Naive thymus-derived CD8-positive, alpha-beta T cell (primary cell): ENCODE measurements around the gene PLCG1. TPM values are rescaled to one million over a fixed set of nuclear protein-coding genes. Genes with fewer than 3 reads are reported as not detected.

Experiments used
- ATAC-seq, 2 donors: fragments of 150-1000 bp; cut with Tn5 transposase in 1 of 2; sonication (Bioruptor Pico), chemical (Tn5 transposase) in 1 of 2; 1 replicate in 1 of 2; 2 replicates in 1 of 2; pipeline ENCODE4 v1.10.0; 2021; ENCODE audit warnings: mild to moderate bottlenecking in 2 of 2, moderate library complexity in 2 of 2
- POLR2A ChIA-PET: fragments of 350-600 bp; sonication (Branson Sonifier 250); formaldehyde crosslinking; loops from one replicate; lab custom pipeline; 2021; ENCODE audit warnings: antibody characterized with exemption; lab: Charles Lee
- DNase-seq, 10 donors: peaks; one replicate each; pipeline versions ENCODE4 v3.0.0 to v3.0.0-alpha.2; 2020 to 2022
- H3K27ac Mint-ChIP-seq, 10 donors: one replicate each; pipeline ENCODE4 v1.8.0; 2020 to 2022; ENCODE audit warnings: mild to moderate bottlenecking in 10 of 10, mixed read lengths in 10 of 10, moderate library complexity in 4 of 10, inconsistent platforms in 1 of 10
- H3K27me3 Mint-ChIP-seq, 5 donors: one replicate each; pipeline ENCODE4 v1.8.0; 2021 to 2022; ENCODE audit warnings: mixed read lengths in 5 of 5
- H3K36me3 Mint-ChIP-seq, 3 donors: one replicate each; pipeline ENCODE4 v1.8.0; 2020 to 2022; ENCODE audit warnings: mixed read lengths in 3 of 3, mild to moderate bottlenecking in 2 of 3, inconsistent platforms in 1 of 3
- H3K4me1 Mint-ChIP-seq, 4 donors: one replicate each; pipeline ENCODE4 v1.8.0; 2021 to 2022; ENCODE audit warnings: mixed read lengths in 4 of 4
- H3K4me3 Mint-ChIP-seq, 10 donors: one replicate each; pipeline ENCODE4 v1.8.0; 2020 to 2022; ENCODE audit warnings: mild to moderate bottlenecking in 10 of 10, mixed read lengths in 10 of 10, moderate library complexity in 6 of 10, inconsistent platforms in 1 of 10
- H3K9me3 Mint-ChIP-seq, 9 donors: one replicate each; pipeline ENCODE4 v1.8.0; 2020 to 2022; ENCODE audit warnings: mixed read lengths in 9 of 9, mild to moderate bottlenecking in 3 of 9, inconsistent platforms in 1 of 9, moderate library complexity in 1 of 9
- polyA plus RNA-seq, 3 donors: library from polyadenylated mRNA; unstranded; fragments of 300-500 nt; fragmentation: Illumina TruSeq; gene quantifications; one replicate each; pipeline ENCODE4 v1.2.3, GENCODE V29; 2021
- total RNA-seq, 8 experiments: library from RNA in 2 of 8; stranded (reverse) in 2 of 8; gene quantifications; one replicate each; pipeline ENCODE4 v1.2.3 and lab custom pipeline; 2021 to 2026

The PLCG1 gene
- total and polyA plus RNA-seq, 5 experiments from 2014 or later: 37.4 to 393 (median 92.5) TPM

DNA sequence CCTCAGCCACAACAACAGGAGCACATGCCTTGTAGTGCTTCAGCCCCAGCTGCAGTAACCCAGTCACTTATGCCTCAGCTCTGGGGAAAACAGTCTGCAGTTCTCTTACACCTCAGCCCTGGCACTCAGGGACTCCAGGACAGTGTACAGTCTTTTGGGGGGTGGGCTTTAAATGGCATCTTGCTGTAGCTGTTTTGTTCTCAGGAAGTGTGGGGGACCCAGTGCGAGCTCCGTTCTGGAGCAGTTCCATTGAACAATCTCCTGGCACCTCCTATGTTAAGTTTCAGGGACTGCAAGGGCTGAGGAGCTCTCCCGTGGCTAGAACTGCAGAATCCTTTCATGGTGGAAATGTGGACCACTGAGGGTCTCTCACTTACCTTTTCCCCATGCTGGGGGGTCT, 55.2 kb downstream of the PLCG1 start:
- Mint-ChIP-seq H3K27me3 (no peaks in the 10 kb centered on the region), H3K36me3 (peaks cover 11 to 20% (median 17%) of the 10 kb centered on the region in 3 donors), H3K4me1 (peaks cover 1 to 19% (median 9%) of the 10 kb centered on the region in 4 donors), H3K9me3 (peaks cover 0 to 19% (median 12%) of the 10 kb centered on the region in 9 donors), H3K27ac (peak overlapping the region in 1 of 10 donors; percentile 29), H3K4me3 (no peak overlapping the region)
- ATAC-seq: no peak
- no peak for DNase-seq
- POLR2A ChIA-PET: no interaction called here

DNA sequence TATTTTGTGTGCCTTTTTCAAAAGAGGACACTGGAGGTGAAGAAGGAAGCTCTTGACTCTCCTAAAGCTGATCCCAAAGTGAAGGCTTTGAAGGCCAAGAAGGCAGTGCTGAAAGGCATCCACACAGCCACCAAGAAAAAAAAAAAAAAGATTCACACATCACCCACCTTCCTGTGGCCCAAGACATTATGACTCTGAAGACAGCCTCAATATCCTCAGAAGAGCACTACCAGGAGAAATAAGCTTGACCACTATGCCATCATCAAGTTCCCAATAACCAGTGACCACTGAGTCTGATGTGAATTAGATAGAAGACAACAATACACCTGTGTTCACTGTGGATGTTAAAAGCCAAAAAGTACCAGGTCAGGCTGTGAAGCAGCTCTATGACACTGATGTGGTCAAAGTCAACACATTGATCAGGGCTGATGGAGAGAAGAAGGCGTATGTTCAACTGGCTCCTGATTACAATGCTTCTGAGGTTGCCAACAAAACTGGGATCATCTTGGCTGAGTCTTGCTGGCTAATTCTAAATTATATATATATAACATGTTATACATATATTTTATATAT, 59.4 kb downstream of the PLCG1 start:
- no peak for DNase-seq
- no peak overlapping the region for H3K27ac Mint-ChIP-seq
- POLR2A ChIA-PET: interaction anchor here (0.6 to 0.7 kb wide), 2 partner anchors 17 to 413 kb away, joined by 3 to 4 read pairs; no protein-coding TSS in a partner anchor
- no peak for ATAC-seq
- peaks cover 17 to 29% (median 25%) of the 10 kb centered on the region in 3 donors for H3K36me3 Mint-ChIP-seq
- no peaks in the 10 kb centered on the region for H3K27me3 Mint-ChIP-seq
- peaks cover 5 to 16% (median 11%) of the 10 kb centered on the region in 9 donors for H3K9me3 Mint-ChIP-seq
- peaks cover 0 to 19% (median 10%) of the 10 kb centered on the region in 4 donors for H3K4me1 Mint-ChIP-seq
- H3K4me3 Mint-ChIP-seq: no peak overlapping the region

DNA sequence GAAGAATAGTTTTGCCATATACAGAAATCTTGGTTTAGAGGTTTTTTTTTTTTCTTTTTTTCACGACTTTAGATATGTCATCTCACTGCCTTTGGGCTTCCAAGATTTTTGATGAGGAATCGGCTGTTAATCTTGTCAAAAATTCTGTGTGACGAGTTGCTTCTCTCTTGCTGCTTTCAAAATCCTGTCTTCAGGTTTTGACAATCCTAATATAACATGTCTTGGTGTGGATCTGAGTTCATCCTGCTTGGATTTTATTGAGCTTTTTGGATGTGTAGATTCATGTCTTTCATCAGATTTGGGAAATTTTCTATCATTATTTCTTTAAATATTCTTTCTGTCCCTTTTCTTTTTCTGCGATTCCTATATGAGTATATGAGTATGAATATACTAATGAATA, 61.1 kb downstream of the PLCG1 start:
- Mint-ChIP-seq H3K36me3 (peaks cover 19 to 31% (median 23%) of the 10 kb centered on the region in 3 donors), H3K9me3 (peaks cover 5 to 16% (median 10%) of the 10 kb centered on the region in 9 donors), H3K4me3 (no peak overlapping the region), H3K27ac (no peak overlapping the region), H3K27me3 (no peaks in the 10 kb centered on the region), H3K4me1 (peaks cover 5 to 25% (median 11%) of the 10 kb centered on the region in 4 donors)
- ATAC-seq: no peak
- no peak for DNase-seq
- POLR2A ChIA-PET: no interaction called here

DNA sequence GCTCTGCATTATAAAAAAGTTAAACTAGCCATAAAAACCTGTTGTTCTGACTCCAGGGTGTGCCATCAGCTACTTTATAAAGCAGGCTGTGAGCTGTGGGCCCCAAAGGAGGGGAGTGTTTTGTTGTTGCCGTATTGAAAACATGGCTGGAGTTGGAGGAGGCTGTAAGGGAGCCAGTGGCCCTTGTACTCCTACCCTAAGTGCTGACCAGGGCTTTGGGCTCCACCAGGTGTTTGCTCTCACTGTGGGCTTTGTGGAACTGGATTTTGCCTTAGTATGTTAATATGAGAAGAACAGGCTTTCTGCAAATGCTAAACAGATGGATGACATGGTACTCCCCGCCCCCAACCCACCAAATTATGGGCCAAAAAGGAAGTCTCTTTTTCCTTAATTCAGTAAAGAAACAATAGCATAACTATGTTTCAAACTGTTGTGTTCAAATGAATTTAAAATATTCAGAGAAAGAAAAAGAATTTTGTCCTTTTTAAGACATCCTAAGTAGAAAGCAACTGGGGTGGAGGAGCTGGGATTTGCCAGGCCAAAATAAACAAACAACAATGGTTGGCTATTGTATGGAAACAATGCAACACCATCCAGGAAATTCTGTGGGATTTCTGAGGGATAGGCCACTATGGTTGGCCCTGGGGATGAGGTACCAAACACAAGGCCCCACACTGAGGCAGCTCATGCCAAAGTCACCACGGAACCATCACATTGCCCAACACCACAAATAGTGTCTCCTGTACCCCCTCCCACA, 63.3 kb downstream of the PLCG1 start:
- ATAC-seq (no peak), DNase-seq (no peak)
- no peak overlapping the region for H3K4me3 Mint-ChIP-seq
- H3K9me3 Mint-ChIP-seq: peaks cover 5 to 16% (median 10%) of the 10 kb centered on the region in 9 donors
- H3K27ac Mint-ChIP-seq: peak overlapping the region in 1 of 10 donors; percentile 57
- POLR2A ChIA-PET: no interaction called here
- H3K27me3 Mint-ChIP-seq: no peaks in the 10 kb centered on the region
- peaks cover 19 to 30% (median 27%) of the 10 kb centered on the region in 3 donors for H3K36me3 Mint-ChIP-seq
- H3K4me1 Mint-ChIP-seq: peaks cover 0 to 15% (median 6%) of the 10 kb centered on the region in 4 donors

DNA sequence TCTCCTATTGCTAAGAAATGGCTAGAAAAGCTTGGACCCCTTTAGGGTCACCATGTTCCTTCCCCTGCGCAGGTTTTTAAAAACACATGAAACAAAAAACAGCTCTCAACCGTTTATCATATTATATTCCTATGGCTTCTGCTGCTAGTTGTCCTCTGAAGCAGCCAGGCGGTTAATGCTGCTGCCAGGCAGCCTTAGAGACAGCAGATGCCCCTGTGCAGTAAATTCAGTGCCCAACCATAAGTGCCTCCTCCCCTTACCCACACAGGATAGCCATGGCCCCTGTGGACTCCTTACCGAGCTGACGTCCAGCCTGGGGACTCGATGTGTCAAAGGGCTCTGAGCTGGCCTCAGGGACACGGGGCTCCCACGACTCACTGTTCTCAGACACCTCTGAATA, 64.4 kb downstream of the PLCG1 start:
- peaks cover 19 to 30% (median 27%) of the 10 kb centered on the region in 3 donors for H3K36me3 Mint-ChIP-seq
- DNase-seq (no peak), ATAC-seq (no peak)
- H3K4me3 Mint-ChIP-seq: no peak overlapping the region
- peak overlapping the region in 1 of 10 donors; percentile 85 for H3K27ac Mint-ChIP-seq
- peaks cover 5 to 16% (median 10%) of the 10 kb centered on the region in 9 donors for H3K9me3 Mint-ChIP-seq
- H3K4me1 Mint-ChIP-seq: peaks cover 0 to 9% (median 4%) of the 10 kb centered on the region in 4 donors
- no peaks in the 10 kb centered on the region for H3K27me3 Mint-ChIP-seq
- POLR2A ChIA-PET: no interaction called here

DNA sequence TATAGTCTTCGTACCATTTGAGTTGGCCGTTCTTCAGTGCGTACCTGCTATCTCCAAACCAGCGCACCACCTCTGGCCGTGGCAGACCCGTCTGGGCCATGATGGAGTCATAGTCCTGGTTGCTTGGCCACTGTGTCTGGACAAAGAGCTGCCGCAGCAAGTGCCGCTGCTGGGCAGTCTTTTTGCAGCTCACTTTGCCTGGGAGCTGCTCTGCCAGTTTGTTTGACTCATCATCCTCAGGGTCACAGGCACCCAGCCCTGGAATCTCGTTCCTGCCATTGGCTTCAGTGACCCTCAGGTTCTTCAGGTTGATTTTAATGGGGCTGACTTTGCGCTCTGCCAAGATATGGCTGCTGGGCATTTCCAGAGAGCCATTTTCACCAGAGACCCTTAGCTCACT, 65.1 kb downstream of the PLCG1 start:
- POLR2A ChIA-PET: no interaction called here
- Mint-ChIP-seq H3K9me3 (peaks cover 5 to 16% (median 10%) of the 10 kb centered on the region in 9 donors), H3K4me1 (peaks cover 0 to 11% (median 6%) of the 10 kb centered on the region in 4 donors), H3K36me3 (peaks cover 19 to 30% (median 26%) of the 10 kb centered on the region in 3 donors), H3K27ac (peak overlapping the region in 1 of 10 donors; percentile 85), H3K4me3 (no peak overlapping the region), H3K27me3 (no peaks in the 10 kb centered on the region)
- DNase-seq (no peak), ATAC-seq (no peak)

DNA sequence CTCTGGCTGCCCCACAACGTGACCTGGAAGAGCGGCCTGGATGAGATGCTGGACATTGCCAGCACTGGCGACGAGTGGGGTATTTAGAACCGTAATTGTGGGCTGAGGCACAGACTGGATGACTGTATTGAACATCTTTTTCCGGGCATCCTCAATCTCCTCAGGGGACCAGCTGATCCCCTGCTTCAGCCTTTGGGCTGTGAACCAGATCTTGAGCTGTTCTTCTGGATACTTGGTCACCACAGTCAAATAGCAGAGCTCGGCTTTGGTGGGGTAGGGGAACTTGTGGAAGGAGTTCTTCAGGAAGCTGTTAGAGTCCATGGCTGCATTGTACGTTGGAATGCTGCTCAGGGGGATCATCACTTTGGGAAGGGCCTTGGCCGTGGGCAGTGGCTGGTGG, 66.3 kb downstream of the PLCG1 start:
- Mint-ChIP-seq H3K4me3 (no peak overlapping the region), H3K4me1 (peaks cover 0 to 17% (median 7%) of the 10 kb centered on the region in 4 donors), H3K36me3 (peaks cover 14 to 26% (median 19%) of the 10 kb centered on the region in 3 donors), H3K27me3 (no peaks in the 10 kb centered on the region), H3K9me3 (peaks cover 3 to 12% (median 7%) of the 10 kb centered on the region in 9 donors), H3K27ac (no peak overlapping the region)
- ATAC-seq (no peak), DNase-seq (no peak)
- POLR2A ChIA-PET: no interaction called here

DNA sequence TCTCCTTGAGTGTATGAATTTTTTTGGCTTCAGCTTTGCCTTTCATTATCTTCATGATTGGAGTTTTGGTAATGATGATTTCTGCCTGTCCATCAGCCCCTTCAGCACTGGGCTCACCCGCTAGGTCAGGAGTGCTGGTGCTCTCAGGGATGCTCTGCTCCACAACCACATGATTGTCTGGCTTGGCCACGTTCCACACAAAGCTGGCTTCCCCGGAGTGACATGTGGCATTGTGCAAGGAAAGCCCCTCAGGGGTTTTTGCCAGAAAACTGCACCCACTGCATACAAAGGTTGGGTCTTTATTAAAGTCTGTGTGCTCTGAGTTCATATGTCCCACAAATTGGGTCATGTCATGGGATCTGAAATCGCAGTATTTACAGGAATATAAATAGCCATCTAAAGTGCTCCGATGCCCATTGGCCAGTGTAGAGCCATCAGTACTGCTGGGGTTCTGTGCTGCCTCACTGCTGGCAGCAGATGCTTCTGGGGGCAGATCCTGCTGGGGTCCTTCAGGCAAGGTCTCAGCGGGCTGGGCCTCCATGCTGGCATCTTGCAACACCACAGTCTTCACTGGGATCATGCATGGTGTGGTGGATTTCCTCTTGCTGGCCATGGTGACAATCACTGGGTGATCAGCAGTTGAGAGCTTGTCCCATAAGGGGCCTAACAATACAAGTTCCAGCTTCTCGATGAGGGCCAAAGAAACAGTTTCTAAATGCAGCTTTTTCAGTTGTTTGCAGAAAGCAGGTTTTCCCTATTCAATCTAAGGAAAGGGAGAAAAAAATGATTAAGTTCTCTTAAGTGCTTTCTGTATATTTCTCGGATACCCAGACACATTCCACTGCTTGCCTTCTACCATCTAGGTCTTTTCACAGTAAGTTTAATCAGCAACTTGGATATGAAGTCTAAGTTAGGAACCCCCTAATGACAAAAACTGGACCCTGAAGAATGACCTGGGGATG, 67.2 kb downstream of the PLCG1 start:
- H3K9me3 Mint-ChIP-seq: peaks cover 0 to 4% (median 0%) of the 10 kb centered on the region in 9 donors
- no peak for DNase-seq
- peaks cover 0 to 17% (median 7%) of the 10 kb centered on the region in 4 donors for H3K4me1 Mint-ChIP-seq
- H3K27ac Mint-ChIP-seq: peak overlapping the region in 2 of 10 donors; percentile 10 to 13
- peaks cover 0 to 1% (median 0%) of the 10 kb centered on the region in 5 donors for H3K27me3 Mint-ChIP-seq
- ATAC-seq: no peak
- H3K36me3 Mint-ChIP-seq: peaks cover 8 to 21% (median 15%) of the 10 kb centered on the region in 3 donors
- POLR2A ChIA-PET: no interaction called here
- no peak overlapping the region for H3K4me3 Mint-ChIP-seq

DNA sequence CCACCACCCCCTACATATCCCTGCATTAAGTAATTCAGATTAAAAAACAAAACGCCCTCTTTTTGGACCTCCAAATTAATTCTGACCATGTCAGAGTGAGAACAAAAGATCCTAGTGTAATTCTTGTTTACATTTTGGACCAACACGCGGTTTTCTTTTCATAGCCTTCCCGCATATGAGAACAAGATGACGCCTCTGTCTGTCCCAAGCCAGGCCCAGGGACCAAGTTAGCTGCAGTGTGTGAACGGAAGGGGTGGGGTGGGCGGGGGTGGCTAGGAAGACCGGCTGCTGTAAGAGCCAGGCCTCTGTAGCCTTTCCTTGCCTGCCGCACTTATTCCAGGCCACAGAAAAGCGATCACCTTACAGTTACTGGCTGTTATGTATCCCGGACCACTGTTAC, 68.0 kb downstream of the PLCG1 start:
- H3K27ac Mint-ChIP-seq: peak overlapping the region in 2 of 10 donors; percentile 10 to 49
- peaks cover 0 to 17% (median 8%) of the 10 kb centered on the region in 4 donors for H3K4me1 Mint-ChIP-seq
- no peak for DNase-seq
- no peak for ATAC-seq
- H3K4me3 Mint-ChIP-seq: no peak overlapping the region
- H3K9me3 Mint-ChIP-seq: peaks cover 0 to 1% (median 0%) of the 10 kb centered on the region in 9 donors
- H3K27me3 Mint-ChIP-seq: peaks cover 0 to 1% (median 0%) of the 10 kb centered on the region in 5 donors
- H3K36me3 Mint-ChIP-seq: peaks cover 5 to 17% (median 12%) of the 10 kb centered on the region in 3 donors
- POLR2A ChIA-PET: no interaction called here

DNA sequence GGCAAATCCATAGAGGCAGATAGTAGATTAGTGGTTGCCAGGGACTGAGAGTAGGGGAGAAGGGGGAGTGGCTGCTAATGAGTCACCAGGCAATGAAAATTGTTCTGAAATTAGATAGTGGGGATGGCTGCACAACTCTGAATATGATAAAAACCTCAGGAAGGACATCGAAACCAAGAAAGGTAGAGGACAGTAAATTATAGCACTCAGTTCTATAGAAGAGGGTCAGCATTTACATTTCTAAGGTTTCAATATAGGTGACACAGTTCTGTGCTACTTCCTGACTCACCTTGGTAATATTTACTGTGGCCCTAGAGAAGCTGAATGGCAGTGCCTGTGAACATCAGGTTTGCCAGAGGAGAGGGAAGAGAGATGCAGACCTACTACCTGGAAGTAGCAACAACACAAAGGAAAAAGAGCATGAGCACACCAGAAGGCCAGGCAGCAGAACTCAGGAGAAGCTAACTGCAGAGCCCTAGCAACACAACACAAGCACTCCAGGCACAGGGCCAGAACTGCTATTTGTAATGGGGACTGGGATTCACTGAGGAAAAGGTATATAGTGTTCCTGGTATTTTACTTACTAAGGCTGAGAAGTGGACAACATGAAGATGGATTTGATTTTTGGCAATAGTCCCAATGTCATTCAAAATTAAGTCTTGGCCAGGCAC, 75.9 kb downstream of the PLCG1 start:
- peak overlapping the region in 5 of 10 donors; percentile 15 to 74 (median 53) for H3K27ac Mint-ChIP-seq

DNA sequence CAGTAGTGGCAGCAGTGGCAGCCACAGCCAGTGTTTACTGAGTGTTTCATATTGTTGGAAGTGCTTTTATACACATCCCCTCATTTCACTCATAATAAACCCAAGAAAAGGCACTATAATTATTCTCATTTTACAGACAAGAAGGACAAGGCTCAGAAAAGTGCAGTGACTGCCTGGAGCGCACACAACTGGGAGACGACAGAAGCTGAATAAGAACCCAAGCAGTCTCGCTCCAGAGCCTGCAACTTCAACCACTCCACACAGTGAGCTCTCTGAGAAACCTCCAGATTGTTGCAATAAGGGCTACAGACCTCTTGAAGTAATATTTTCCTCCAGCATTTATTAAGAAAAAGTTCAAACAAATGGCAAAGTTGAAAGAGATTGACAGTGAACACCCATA, 76.9 kb downstream of the PLCG1 start:
- Mint-ChIP-seq H3K4me3 (no peak overlapping the region), H3K4me1 (peaks cover 6 to 19% (median 12%) of the 10 kb centered on the region in 4 donors), H3K27ac (no peak overlapping the region), H3K9me3 (no peaks in the 10 kb centered on the region), H3K27me3 (peaks cover 0 to 1% (median 0%) of the 10 kb centered on the region in 5 donors), H3K36me3 (peaks cover 0 to under 1% (median 0%) of the 10 kb centered on the region in 3 donors)
- ATAC-seq: no peak
- DNase-seq: no peak
- POLR2A ChIA-PET: interaction anchor here (0.6 kb wide), 1 partner anchor 18 kb away, joined by 4 read pairs; no protein-coding TSS in a partner anchor

More for the DNA sequence above, 75.9 kb downstream of the PLCG1 start:
- Mint-ChIP-seq H3K4me3 (no peak overlapping the region), H3K4me1 (peaks cover 6 to 19% (median 12%) of the 10 kb centered on the region in 4 donors), H3K9me3 (no peaks in the 10 kb centered on the region), H3K27me3 (peaks cover 0 to 1% (median 0%) of the 10 kb centered on the region in 5 donors), H3K36me3 (peaks cover 0 to 2% (median 0%) of the 10 kb centered on the region in 3 donors)
- no peak for DNase-seq
- ATAC-seq: no peak
- POLR2A ChIA-PET: interaction anchor here (0.6 kb wide), 1 partner anchor 17 kb away, joined by 4 read pairs; no protein-coding TSS in a partner anchor
